Measurements from ENCODE around the gene H3-3A. TPM values are rescaled to one million over a fixed set of nuclear protein-coding genes. Genes with fewer than 3 reads are reported as not detected.

Gene H3-3A
- total and polyA plus RNA-seq, 4 donors: 76.6 to 338 (median 189) TPM

DNA sequence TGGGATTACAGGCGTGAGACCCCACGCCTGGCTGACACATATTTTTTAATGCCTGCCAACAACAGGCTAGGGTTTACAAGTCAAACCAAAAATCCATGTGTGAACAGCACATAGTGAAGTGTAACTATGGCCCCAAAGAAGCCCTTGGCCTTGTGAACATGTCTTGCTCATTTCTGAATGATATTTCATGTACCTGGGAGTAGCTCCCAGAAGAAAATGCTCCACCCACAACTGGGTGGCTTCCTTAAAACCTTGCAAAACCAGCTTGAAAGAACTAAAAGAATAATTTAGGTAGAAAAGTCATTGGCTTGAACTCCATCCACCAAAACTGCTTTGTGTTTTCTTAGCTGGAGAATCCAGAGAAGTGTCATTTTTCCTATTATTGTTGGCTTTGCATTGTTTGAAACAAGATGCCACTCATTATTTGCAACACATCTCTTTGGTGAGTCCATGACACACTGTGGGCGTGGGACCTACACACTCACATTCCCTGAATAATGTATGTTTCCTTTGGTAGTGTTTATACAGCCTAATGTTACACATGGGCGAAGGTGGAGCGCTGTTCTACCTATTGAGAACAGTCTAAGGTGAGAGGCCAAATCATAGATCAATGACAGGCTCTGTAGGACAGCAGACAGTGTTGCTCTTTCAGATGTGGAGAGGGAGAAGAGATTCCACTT lies 34.8 kb upstream of the H3-3A start:
- no peak overlapping the region for H3K9ac ChIP-seq (ENCODE audit: low read depth in 1 of 2, low read length in 2 of 2)
- DNase-seq (ENCODE audit: low spot score): no peak

More for the DNA sequence above, 34.8 kb upstream of the H3-3A start:
- Histone ChIP-seq H3K4me3 (ENCODE audit: low read depth in 1 of 3, low read length in 3 of 3) (no peak overlapping the region), H3K27ac (ENCODE audit: low read depth in 1 of 2, low read length in 2 of 2) (no peak overlapping the region), H3K27me3 (ENCODE audit: control insufficient read depth in 4 of 4, insufficient read depth in 4 of 4, low read length in 3 of 4) (no peaks in the 10 kb centered on the region), H3K4me1 (ENCODE audit: control insufficient read depth in 4 of 4, insufficient read depth in 4 of 4, low read length in 3 of 4) (peaks cover 2 to 15% (median 6%) of the 10 kb centered on the region in 4 donors), H3K9me3 (ENCODE audit: control insufficient read depth in 4 of 4, low read length in 3 of 4) (no peaks in the 10 kb centered on the region), H3K36me3 (ENCODE audit: control insufficient read depth in 4 of 4, insufficient read depth in 3 of 4, low read depth in 1 of 4, low read length in 3 of 4) (peaks cover 0 to 1% (median 0%) of the 10 kb centered on the region in 4 donors)
- 93% methylated on average over 5 of the region's 5 CpGs for WGBS
- TF ChIP-seq HNF4G (IDR thresholded peaks at IDR 0.05): no peak
- TF ChIP-seq TAF1 (conservative IDR thresholded peaks at IDR 0.05): no peak
- no peak for TF ChIP-seq JUND (IDR thresholded peaks at IDR 0.05)
- TF ChIP-seq, protein P1, sequence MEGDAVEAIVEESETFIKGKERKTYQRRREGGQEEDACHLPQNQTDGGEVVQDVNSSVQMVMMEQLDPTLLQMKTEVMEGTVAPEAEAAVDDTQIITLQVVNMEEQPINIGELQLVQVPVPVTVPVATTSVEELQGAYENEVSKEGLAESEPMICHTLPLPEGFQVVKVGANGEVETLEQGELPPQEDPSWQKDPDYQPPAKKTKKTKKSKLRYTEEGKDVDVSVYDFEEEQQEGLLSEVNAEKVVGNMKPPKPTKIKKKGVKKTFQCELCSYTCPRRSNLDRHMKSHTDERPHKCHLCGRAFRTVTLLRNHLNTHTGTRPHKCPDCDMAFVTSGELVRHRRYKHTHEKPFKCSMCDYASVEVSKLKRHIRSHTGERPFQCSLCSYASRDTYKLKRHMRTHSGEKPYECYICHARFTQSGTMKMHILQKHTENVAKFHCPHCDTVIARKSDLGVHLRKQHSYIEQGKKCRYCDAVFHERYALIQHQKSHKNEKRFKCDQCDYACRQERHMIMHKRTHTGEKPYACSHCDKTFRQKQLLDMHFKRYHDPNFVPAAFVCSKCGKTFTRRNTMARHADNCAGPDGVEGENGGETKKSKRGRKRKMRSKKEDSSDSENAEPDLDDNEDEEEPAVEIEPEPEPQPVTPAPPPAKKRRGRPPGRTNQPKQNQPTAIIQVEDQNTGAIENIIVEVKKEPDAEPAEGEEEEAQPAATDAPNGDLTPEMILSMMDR (IDR thresholded peaks at IDR 0.05; ENCODE audit: low read depth, low read length, missing input control): no peak
- TF ChIP-seq RAD21 (IDR thresholded peaks at IDR 0.05): no peak
- TF ChIP-seq, protein P2, sequence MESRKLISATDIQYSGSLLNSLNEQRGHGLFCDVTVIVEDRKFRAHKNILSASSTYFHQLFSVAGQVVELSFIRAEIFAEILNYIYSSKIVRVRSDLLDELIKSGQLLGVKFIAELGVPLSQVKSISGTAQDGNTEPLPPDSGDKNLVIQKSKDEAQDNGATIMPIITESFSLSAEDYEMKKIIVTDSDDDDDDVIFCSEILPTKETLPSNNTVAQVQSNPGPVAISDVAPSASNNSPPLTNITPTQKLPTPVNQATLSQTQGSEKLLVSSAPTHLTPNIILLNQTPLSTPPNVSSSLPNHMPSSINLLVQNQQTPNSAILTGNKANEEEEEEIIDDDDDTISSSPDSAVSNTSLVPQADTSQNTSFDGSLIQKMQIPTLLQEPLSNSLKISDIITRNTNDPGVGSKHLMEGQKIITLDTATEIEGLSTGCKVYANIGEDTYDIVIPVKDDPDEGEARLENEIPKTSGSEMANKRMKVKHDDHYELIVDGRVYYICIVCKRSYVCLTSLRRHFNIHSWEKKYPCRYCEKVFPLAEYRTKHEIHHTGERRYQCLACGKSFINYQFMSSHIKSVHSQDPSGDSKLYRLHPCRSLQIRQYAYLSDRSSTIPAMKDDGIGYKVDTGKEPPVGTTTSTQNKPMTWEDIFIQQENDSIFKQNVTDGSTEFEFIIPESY (IDR thresholded peaks at IDR 0.05): no peak
- no peak for TF ChIP-seq FOXA2 (IDR thresholded peaks at IDR 0.05)
- TF ChIP-seq YY1 (IDR thresholded peaks at IDR 0.05): no peak
- TF ChIP-seq FOXA1 (IDR thresholded peaks at IDR 0.05): no peak
- no peak for TF ChIP-seq GABPA (IDR thresholded peaks at IDR 0.05 in 1 of 2, conservative IDR thresholded peaks at IDR 0.05 in 1 of 2)
- TF ChIP-seq, protein P3, sequence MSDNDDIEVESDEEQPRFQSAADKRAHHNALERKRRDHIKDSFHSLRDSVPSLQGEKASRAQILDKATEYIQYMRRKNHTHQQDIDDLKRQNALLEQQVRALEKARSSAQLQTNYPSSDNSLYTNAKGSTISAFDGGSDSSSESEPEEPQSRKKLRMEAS (IDR thresholded peaks at IDR 0.05): no peak
- TF ChIP-seq, protein P4, sequence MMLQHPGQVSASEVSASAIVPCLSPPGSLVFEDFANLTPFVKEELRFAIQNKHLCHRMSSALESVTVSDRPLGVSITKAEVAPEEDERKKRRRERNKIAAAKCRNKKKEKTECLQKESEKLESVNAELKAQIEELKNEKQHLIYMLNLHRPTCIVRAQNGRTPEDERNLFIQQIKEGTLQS (IDR thresholded peaks at IDR 0.05): no peak
- TF ChIP-seq SP1 (IDR thresholded peaks at IDR 0.05): no peak
- TF ChIP-seq, protein P5, sequence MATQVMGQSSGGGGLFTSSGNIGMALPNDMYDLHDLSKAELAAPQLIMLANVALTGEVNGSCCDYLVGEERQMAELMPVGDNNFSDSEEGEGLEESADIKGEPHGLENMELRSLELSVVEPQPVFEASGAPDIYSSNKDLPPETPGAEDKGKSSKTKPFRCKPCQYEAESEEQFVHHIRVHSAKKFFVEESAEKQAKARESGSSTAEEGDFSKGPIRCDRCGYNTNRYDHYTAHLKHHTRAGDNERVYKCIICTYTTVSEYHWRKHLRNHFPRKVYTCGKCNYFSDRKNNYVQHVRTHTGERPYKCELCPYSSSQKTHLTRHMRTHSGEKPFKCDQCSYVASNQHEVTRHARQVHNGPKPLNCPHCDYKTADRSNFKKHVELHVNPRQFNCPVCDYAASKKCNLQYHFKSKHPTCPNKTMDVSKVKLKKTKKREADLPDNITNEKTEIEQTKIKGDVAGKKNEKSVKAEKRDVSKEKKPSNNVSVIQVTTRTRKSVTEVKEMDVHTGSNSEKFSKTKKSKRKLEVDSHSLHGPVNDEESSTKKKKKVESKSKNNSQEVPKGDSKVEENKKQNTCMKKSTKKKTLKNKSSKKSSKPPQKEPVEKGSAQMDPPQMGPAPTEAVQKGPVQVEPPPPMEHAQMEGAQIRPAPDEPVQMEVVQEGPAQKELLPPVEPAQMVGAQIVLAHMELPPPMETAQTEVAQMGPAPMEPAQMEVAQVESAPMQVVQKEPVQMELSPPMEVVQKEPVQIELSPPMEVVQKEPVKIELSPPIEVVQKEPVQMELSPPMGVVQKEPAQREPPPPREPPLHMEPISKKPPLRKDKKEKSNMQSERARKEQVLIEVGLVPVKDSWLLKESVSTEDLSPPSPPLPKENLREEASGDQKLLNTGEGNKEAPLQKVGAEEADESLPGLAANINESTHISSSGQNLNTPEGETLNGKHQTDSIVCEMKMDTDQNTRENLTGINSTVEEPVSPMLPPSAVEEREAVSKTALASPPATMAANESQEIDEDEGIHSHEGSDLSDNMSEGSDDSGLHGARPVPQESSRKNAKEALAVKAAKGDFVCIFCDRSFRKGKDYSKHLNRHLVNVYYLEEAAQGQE (IDR thresholded peaks at IDR 0.05): no peak
- TF ChIP-seq NR2F2 (IDR thresholded peaks at IDR 0.05): no peak
- TF ChIP-seq RXRA (IDR thresholded peaks at IDR 0.05): no peak

Measured in liver (tissue), 9 donors.